Measurements from ENCODE around the gene ATP6V0E2.

GRCh38 chr7:149879271-149879743 lies 5.5 kb downstream of the ATP6V0E2 start:
- TF ChIP-seq CTCF (IDR thresholded peaks at IDR 0.05 in 2 of 3, conservative IDR thresholded peaks at IDR 0.05 in 1 of 3; ENCODE audit: borderline replicate concordance in 1 of 3, insufficient read depth in 1 of 3, low read depth in 2 of 3, low read length in 2 of 3) (no peak), REST (IDR thresholded peaks at IDR 0.05; ENCODE audit: low read depth) (no peak), EZH2phosphoT487 (IDR thresholded peaks at IDR 0.05; ENCODE audit: borderline replicate concordance) (no peak), POLR2A (IDR thresholded peaks at IDR 0.05; ENCODE audit: borderline replicate concordance, extremely low read depth, insufficient read depth, insufficient read length) (no peak), ZNF274 (IDR thresholded peaks at IDR 0.05; ENCODE audit: low read depth, low read length) (no peak), ZFX (IDR thresholded peaks at IDR 0.05) (no peak), MAX (IDR thresholded peaks at IDR 0.05) (no peak), EZH2 (IDR thresholded peaks at IDR 0.05) (no peak), CBX3 (IDR thresholded peaks at IDR 0.05; ENCODE audit: low read depth) (no peak)
